DOHH2 (cell line): ENCODE measurements around the gene LCT.
A peak's percentile ranks its signal among the peaks of the same experiment; 100 is the strongest.

Experiments
- EZH2phosphoT487 ChIP-seq: fragments of 200-600 bp; sonication (generic); IDR thresholded peaks from 2 replicates; pipeline ENCODE4 v1.6.1; 2017; ENCODE audit warnings: borderline replicate concordance, mild to moderate bottlenecking, antibody characterized with exemption, low read length, moderate library complexity, mixed read lengths
- TF ChIP-seq, protein P1 (sequence below): fragments of 200-600 bp; sonication (generic); IDR thresholded peaks from one replicate; pipeline ENCODE4 v1.5.1; 2014; ENCODE audit warnings: antibody characterized with exemption, mild to moderate bottlenecking, low read depth, low read length; ENCODE audit not compliant: poor library complexity, severe bottlenecking

- TF ChIP-seq, protein P1, sequence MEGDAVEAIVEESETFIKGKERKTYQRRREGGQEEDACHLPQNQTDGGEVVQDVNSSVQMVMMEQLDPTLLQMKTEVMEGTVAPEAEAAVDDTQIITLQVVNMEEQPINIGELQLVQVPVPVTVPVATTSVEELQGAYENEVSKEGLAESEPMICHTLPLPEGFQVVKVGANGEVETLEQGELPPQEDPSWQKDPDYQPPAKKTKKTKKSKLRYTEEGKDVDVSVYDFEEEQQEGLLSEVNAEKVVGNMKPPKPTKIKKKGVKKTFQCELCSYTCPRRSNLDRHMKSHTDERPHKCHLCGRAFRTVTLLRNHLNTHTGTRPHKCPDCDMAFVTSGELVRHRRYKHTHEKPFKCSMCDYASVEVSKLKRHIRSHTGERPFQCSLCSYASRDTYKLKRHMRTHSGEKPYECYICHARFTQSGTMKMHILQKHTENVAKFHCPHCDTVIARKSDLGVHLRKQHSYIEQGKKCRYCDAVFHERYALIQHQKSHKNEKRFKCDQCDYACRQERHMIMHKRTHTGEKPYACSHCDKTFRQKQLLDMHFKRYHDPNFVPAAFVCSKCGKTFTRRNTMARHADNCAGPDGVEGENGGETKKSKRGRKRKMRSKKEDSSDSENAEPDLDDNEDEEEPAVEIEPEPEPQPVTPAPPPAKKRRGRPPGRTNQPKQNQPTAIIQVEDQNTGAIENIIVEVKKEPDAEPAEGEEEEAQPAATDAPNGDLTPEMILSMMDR, result peak; percentile 59
- TF ChIP-seq EZH2phosphoT487, result no peak
Observed at GRCh38 chr2:135818937-135819610, 17.9 kb downstream of the LCT start.
